Upper lobe of left lung (tissue), 4 donors: ENCODE measurements around the gene SNAI3.

Source experiments
- EP300 ChIP-seq, 4 donors: sonication (generic); formaldehyde crosslinking; IDR thresholded peaks; one replicate each; pipeline ENCODE4 v1.5.1; 2017; ENCODE audit warnings: antibody characterized with exemption in 4 of 4, control low read depth in 2 of 4
- POLR2A ChIP-seq, 4 donors: fragments of 450-650 bp; IDR thresholded peaks; one replicate each; pipeline ENCODE4 v1.5.1; 2016 to 2017; ENCODE audit warnings: antibody characterized with exemption in 4 of 4, mild to moderate bottlenecking in 2 of 4
- POLR2AphosphoS5 ChIP-seq, 2 donors: sonication (generic); formaldehyde crosslinking; IDR thresholded peaks; one replicate each; pipeline ENCODE4 v1.5.1; 2017; ENCODE audit warnings: antibody characterized with exemption in 2 of 2
- TF ChIP-seq, protein P1 (sequence below), 6 experiments: fragments of 450-650 bp in 4 of 6; fragments of 200-600 bp in 2 of 6; sonication (generic) in 2 of 6; IDR thresholded peaks; one replicate each; pipeline ENCODE4 v1.5.1; 2016 to 2019; ENCODE audit warnings: antibody characterized with exemption in 6 of 6

DNA sequence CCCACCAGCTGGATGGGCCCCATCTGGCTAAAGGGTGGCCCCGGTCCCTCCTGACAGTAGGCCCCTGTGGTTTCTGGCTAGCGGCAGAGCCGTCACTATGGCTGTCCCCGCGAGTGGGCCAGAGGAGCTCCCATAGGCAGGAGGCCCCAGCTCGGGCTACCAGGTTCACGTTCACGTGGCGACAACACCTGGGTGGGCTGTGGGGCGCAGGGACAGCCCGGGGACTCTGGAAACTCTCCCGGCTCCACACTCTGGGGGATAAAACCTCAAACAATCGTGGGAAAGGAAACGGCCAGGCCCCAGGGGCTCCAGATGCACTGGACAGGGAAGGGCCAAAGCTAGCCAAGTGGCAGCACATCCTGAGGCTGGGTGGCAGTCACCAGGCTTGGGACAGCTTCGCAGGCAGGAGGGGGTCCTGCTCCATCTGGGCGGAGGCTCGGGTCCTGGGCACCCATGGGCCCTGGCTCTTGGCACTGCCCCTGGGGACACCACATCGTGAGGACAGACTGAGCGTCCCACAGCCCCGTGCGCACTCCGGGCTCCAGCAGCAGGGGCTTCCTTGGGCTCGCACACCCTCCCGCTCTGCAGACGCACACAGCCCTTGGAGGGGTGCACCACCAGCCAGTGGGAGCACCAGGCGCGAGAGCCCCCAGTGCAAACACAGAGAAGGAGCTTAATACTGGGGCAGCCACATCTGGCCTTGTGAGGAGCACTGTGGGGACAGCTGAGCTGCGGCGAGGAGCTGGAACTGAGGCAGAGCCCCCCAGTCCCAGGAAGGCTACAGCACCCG, 15.5 kb upstream of the SNAI3 start:
- TF ChIP-seq, protein P1, sequence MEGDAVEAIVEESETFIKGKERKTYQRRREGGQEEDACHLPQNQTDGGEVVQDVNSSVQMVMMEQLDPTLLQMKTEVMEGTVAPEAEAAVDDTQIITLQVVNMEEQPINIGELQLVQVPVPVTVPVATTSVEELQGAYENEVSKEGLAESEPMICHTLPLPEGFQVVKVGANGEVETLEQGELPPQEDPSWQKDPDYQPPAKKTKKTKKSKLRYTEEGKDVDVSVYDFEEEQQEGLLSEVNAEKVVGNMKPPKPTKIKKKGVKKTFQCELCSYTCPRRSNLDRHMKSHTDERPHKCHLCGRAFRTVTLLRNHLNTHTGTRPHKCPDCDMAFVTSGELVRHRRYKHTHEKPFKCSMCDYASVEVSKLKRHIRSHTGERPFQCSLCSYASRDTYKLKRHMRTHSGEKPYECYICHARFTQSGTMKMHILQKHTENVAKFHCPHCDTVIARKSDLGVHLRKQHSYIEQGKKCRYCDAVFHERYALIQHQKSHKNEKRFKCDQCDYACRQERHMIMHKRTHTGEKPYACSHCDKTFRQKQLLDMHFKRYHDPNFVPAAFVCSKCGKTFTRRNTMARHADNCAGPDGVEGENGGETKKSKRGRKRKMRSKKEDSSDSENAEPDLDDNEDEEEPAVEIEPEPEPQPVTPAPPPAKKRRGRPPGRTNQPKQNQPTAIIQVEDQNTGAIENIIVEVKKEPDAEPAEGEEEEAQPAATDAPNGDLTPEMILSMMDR (IDR thresholded peaks at IDR 0.05): no peak
- TF ChIP-seq POLR2A (IDR thresholded peaks at IDR 0.05): no peak
- no peak for TF ChIP-seq POLR2AphosphoS5 (IDR thresholded peaks at IDR 0.05)
- TF ChIP-seq EP300 (IDR thresholded peaks at IDR 0.05): no peak
